Esophagus muscularis mucosa (tissue), 3 donors: ENCODE measurements around the gene CCL24.

Source experiments
- CTCF ChIP-seq, 3 experiments: fragments of 200-600 bp in 2 of 3; fragments of 450-650 bp in 1 of 3; sonication (generic) in 2 of 3; IDR thresholded peaks; one replicate each; pipeline ENCODE4 v1.5.1; 2017 to 2019; ENCODE audit warnings: antibody characterized with exemption in 3 of 3, mild to moderate bottlenecking in 2 of 3, moderate library complexity in 1 of 3
- POLR2A ChIP-seq: fragments of 450-650 bp; IDR thresholded peaks from one replicate; pipeline ENCODE4 v1.6.1; 2017; ENCODE audit warnings: antibody characterized with exemption, moderate library complexity, mild to moderate bottlenecking, low read depth
- POLR2AphosphoS5 ChIP-seq, 2 donors: sonication (generic); formaldehyde crosslinking; IDR thresholded peaks; one replicate each; pipeline ENCODE4 v1.6.1; 2017; ENCODE audit warnings: antibody characterized with exemption in 2 of 2

DNA sequence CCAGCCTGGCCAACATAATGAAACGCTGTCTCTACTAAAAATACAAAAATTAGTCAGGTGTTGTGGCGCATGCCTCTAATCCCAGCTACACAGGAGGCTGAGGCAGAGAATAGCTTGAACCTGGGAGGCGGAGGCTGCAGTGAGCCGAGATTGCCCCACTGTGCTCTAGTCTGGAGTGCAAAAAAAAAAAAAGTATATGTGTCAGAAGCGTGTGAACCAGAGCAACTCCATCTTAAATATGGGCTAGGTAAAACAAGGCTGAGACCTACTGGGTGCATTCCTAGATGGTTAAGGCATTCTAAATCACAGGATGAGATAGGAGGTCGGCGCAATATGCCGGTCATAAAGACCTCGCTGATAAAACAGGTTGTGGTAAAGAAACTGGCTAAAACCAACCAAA, 6.2 kb downstream of the CCL24 start:
- no peak for TF ChIP-seq CTCF (IDR thresholded peaks at IDR 0.05)
- no peak for TF ChIP-seq POLR2A
- no peak for TF ChIP-seq POLR2AphosphoS5 (IDR thresholded peaks at IDR 0.05)
